ENCODE data around the gene EPS8L2.

Gene EPS8L2

DNA sequence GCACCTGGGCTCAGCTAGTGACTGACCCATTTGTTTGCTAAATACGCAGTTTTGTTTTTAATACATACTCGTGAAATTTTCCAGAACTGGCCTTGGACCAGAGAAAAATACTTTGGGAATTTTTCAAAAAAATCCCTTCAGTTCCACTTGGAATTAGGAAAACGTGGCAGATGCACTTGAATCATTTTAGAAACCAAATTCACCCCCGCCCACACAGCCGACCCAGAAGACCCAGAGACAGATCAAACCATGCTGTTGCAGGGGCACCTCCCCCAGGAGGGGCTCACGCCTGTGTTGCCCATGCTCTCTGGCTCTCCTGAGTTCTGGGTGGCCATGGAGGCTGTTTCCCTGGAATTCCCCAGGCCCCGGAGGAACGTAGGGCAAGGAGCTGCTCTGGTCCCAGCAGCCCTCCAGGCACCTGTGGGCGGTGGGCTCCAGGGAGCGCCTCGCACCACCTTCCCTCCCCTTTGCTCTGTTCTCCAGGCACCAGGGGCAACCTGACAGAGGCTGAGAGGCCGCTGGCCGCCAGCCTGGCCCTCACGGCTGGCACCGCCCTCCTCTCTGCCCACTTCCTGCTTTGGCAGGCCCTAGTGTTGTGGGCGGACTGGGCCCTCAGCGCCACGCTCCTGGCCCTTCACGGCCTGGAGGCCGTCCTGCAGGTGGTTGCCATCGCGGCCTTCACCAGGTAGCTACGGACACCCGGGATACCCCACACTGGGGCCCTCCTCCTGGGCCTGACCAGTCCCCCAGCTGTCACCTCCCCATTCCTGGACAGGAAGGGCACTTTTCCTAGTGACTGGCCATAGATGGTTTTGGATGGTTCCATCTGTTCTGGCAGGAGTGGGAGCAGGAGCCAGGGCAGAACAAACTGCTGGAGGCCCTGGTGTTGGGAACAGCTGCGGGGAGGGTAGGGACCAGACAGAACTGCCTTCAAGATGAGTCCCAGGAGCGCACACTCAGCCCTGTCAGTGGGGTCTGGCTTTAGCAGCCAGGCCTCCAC, 3.3 kb upstream of the EPS8L2 start:
- in situ Hi-C loops (cut with HindIII; ENCODE audit: low sequenced_read_pairs) = no loop called here

DNA sequence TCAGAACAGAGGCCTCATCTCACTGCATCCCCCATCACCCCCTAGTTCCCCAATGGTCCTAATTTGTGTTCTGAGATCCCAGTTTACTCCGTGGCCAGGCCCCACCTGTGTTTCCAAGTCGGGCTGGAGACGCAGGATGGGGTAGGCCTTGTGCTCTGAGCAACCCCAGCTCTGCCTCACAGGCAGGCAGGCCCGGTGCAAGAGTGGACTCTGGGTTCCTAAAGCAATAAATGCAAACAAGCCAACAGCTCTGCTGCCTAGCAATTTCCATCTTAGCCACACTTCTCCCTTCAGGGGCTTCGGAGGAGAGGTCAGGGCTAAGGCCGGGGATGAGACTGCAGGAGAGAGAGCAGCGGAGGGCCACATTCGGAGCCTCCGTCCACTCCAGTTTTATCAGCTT, 2.5 kb upstream of the EPS8L2 start:
- in situ Hi-C loops (cut with HindIII; ENCODE audit: low sequenced_read_pairs) = no loop called here

DNA sequence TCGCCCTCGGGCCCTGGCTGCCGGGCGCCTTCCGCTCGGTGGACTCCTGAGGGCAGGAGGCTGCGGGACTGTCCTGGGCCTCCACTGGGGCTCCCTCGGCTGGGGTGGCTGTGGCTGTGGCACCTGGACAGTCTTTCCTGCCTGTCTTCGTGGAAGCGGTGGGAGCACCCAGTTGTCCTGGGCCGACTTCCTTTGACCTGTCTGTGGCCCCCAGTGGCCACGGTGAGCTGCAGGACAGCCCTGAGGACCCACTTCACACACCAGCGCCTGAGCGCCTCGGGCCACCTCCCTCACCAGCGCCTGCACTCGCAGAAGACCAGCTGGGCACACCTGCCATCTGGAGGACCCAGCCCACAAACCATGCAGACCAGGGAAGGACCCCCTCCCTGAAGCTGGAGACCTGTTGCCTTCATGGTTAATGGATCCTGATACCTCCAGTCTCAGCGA, 1.8 kb upstream of the EPS8L2 start:
- in situ Hi-C loops (cut with HindIII; ENCODE audit: low sequenced_read_pairs) = no loop called here

GRCh38 chr11:704781-705645, 1.0 kb upstream of the EPS8L2 start:
- in situ Hi-C loops (cut with HindIII; ENCODE audit: low sequenced_read_pairs) = no loop called here

DNA sequence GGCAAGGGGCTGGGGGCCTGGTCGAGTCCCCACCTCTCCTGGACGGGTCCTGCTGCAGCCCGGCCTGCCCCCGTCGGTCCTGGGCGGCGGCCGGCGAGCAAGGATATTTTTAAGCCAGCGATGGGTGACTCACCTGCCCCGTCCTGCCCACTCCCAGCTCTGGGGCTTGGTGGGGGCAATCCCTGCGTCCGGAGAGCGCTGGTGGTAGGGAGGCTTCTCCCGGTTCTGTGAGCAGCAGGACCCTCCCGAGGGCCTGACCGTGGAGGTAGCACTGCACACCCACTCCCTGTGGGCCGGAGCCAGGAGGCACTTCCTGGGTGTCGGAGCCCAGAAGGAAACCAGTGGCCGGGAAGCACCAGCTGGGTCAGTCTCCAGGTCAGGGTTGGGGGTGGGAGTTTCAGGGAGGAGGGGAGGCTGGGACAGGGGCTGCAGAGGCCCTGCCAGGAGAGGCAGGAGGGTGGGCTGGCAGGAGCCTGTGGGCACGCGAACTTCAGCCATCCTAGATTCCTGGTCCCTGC, 467 bp downstream of the EPS8L2 start:
- in situ Hi-C loops (cut with HindIII; ENCODE audit: low sequenced_read_pairs) = no loop called here

- in situ Hi-C loops (cut with HindIII; ENCODE audit: low sequenced_read_pairs) = no loop called here
These were observed 1.2 kb downstream of the EPS8L2 start for GRCh38 chr11:706957-707816.

DNA sequence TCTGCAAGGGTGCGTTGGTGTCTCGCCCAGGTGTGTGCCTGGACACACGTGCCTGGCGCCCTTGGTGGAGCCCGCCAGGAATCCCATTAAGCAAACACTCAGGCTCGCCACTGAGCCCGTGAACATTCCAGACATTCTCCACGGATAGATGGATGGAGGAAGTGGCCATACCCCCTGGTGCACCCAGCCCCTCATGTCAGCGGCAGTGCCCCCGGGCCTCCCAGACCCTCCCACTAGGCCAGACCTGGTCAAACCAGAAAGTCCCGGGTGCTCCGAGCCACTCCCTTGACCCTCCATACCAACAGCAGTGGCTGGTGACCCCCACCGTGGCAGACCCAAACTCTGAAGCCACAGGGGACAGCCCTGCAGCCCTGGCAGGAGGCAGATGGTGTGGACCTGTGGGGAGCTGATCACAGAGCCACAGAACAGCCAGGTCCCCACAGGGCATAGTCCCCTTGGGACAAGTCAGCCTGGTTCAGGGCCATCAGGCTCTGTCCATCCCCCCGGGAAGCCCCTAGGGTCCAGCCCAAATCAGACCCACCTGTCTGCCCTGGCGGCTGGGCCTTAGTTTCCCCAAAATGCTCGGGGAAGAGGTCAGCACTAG, 1.9 kb downstream of the EPS8L2 start:
- in situ Hi-C loops (cut with HindIII; ENCODE audit: low sequenced_read_pairs) = no loop called here

GRCh38 chr11:708511-708910, 2.5 kb downstream of the EPS8L2 start:
- in situ Hi-C loops (cut with HindIII; ENCODE audit: low sequenced_read_pairs) = no loop called here

GRCh38 chr11:709109-709997, 3.3 kb downstream of the EPS8L2 start:
- in situ Hi-C loops (cut with HindIII; ENCODE audit: low sequenced_read_pairs) = no loop called here

DNA sequence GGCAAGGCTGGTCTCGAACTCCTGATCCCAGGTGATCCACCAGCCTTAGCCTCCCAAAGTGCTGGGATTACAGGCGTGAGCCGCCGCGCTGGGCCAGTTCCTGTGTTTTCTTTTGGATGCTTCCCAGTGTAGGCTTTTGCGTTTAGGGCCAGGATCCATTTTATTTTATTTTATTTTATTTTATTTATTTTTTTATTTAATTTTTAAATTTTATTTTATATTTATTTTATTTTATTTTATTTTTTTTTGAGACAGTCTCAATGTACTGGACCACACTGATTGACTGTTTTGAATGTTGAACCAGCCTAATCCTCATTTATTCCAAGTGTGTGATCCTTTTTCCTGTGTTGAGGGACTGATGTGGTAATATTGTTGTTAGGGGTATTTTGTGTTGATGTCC, 8.4 kb downstream of the EPS8L2 start:
- in situ Hi-C loops (cut with HindIII; ENCODE audit: low sequenced_read_pairs) = no loop called here

DNA sequence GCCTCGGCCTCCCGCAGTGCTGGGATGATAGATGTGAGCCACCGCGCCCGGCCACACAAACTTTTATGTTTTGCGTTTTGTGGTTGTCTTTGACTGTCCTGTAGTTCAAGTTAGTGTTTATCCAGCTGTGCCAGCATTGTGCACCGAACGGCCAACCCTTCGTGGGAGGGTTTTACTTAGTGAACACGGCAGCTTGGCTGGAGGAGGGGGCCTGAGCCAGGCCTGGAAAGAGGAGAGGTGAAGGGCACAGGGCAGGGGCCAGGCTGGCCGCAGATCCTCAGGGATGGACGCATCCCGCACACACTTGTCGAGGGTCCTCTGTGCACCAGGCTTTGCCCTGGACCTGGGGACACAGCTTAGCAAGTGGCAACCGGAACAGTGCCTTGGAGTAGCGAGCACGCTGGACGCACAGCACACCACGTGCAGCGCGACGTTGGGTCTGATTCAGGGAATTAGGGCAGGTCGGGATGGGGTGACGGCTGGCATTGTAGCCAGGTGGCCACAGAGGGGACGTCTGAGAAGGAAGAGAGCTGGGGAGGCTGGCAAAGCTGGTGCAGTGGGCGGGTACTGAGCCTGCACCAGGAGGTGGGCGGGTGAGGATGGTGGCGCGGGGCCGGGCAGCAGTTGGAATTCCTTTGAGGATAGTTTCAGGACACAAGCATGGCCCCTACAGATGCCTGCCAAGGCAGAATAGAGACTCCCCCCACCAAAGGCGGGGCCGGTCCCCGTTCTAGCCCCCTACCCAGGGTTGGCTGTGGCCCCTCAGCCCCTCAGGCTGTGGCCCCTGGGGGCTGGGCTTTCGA, 13.4 kb downstream of the EPS8L2 start:
- in situ Hi-C loops (cut with HindIII; ENCODE audit: low sequenced_read_pairs) = no loop called here

GRCh38 chr11:720017-720641, 14.1 kb downstream of the EPS8L2 start:
- in situ Hi-C loops (cut with HindIII; ENCODE audit: low sequenced_read_pairs) = no loop called here

- in situ Hi-C loops (cut with HindIII; ENCODE audit: low sequenced_read_pairs) = no loop called here
These were observed 14.7 kb downstream of the EPS8L2 start for GRCh38 chr11:720642-721246.

- in situ Hi-C loops (cut with HindIII; ENCODE audit: low sequenced_read_pairs) = no loop called here
These were observed 15.3 kb downstream of the EPS8L2 start for GRCh38 chr11:721247-721740.

- in situ Hi-C loops (cut with HindIII; ENCODE audit: low sequenced_read_pairs) = no loop called here
These were observed 15.8 kb downstream of the EPS8L2 start for GRCh38 chr11:721741-722345.

DNA sequence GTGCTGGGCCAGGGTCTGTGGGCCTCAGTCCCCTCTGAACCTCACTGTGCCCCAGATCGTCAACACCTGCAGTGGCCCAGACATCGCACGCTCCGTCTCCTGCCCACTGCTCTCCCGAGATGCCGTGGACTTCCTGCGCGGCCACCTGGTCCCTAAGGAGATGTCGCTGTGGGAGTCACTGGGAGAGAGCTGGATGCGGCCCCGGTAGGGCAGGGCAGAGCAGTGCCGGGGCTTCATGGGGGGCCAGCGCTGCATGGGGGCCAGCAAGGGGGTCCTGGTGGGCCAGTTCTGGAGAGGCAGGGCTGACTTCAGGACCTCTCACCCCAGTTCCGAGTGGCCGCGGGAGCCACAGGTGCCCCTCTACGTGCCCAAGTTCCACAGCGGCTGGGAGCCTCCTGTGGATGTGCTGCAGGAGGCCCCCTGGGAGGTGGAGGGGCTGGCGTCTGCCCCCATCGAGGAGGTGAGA, 16.3 kb downstream of the EPS8L2 start:
- in situ Hi-C loops (cut with HindIII; ENCODE audit: low sequenced_read_pairs) = no loop called here
